KOPT-K1 (cell line): ENCODE data around the gene PTTG2.
"Not testable (repeated sequence)": the region's sequence is repeated elsewhere in the genome, so short reads cannot be mapped to it uniquely, and the experiment has no call there.

ENCODE experiments used
- H3K27ac ChIP-seq: fragments of 200-600 bp; sonication (generic); 2 replicates; pipeline ENCODE4 v1.5.1; 2016; ENCODE audit warnings: antibody characterized with exemption, mild to moderate bottlenecking, low read depth, low read length; ENCODE audit not compliant: poor library complexity, severe bottlenecking
- H3K36me3 ChIP-seq: fragments of 200-600 bp; sonication (generic); 2 replicates; pipeline ENCODE4 v1.5.1; 2017; ENCODE audit warnings: antibody characterized with exemption, mild to moderate bottlenecking, low read length, moderate library complexity; ENCODE audit not compliant: insufficient read depth
- H3K9me3 ChIP-seq: fragments of 200-600 bp; sonication (generic); 2 replicates; pipeline ENCODE4 v1.5.1; 2017; ENCODE audit warnings: antibody characterized with exemption, low read length, mild to moderate bottlenecking; ENCODE audit not compliant: insufficient read depth, poor library complexity, severe bottlenecking

The PTTG2 gene

DNA sequence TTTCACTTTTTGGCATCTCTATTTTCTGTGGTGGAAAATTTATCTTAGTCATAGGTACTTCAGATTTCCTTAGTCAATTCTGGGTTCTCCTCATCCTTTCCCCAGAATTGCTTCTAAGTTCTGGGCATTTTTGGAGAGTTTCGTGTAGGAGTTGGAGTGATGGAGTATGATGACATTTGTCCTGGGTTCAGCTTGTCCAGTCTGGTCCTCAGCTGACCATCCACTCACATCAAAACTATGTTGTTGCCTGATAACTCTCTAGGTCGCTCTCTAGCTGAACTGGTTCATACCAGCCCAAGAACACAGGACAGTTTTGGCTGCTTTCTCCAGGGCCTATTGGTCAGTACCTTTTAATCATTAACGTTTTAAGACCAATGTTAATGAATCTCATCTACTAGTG, 13.2 kb downstream of the PTTG2 start:
- no peaks in the 10 kb centered on the region for H3K36me3 ChIP-seq
- no peaks in the 10 kb centered on the region for H3K9me3 ChIP-seq
- no peak overlapping the region for H3K27ac ChIP-seq

DNA sequence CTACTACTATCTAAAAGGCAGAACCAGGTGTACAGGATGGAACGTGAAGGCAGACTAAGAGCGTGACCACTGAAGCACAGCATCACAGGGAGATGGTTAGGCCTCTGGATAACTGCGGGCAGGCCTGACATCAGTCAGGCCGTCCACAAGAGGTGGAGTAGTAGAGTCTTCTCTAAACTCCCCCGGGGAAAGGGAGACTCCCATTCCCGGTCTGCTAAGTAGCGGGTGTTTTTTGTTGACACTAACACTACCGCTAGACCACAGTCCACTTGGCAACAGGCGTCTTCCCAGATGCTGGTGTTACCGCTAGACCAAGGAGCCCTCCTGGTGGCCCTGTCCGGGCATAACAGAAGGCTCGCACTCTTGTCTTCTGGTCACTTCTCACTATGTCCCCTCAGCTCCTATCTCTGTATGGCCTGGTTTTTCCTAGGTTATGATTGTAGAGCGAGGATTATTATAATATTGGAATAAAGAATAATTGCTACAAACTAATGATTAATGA, 15.2 kb downstream of the PTTG2 start:
- H3K9me3 ChIP-seq, H3K27ac ChIP-seq, H3K36me3 ChIP-seq: not testable (repeated sequence)

DNA sequence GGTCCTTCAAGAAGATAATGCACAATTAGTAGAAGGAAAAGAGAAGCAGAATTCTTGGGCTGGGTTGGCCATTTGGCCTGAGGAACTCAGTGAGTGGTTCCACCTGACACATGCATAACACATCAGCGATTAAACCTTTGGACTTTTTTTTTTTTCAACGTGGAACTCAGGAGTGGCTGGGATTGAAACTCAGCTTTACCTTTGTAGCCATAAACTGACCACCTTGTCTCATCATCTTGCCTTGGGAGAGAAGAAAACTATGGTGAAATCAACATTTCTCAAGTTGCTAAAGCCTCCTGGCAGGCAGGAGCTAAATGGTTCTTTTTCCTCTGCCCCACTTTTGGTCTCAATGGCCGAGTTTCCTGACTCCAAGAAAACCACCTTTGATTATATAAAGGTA, 16.3 kb downstream of the PTTG2 start:
- H3K27ac ChIP-seq = peak overlapping the region; percentile 58
- H3K36me3 ChIP-seq = no peaks in the 10 kb centered on the region
- H3K9me3 ChIP-seq = no peaks in the 10 kb centered on the region

DNA sequence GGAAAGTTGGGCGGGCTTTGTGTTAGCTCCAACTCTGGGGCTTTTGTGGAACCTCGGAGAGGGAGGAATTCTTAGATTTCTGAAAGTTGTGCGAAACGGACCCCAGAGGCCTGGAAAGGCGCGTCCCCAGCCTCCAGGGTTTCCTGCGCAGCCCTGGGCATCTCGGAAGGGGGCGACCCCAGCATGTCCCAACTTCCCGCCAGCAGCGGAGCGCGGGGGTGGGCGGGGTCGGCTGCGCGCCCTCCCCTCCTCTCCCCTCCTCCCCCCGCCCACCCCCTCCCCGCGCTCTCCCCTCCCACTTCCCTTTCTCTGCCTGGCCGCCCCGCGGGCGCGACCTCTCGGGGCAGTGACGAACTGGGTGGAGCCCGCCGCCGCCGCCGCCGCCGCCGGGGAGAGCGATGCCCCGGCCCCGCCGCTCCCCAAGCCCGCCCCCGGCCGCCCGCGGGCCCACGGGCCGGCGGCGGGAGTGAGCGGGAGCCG, 16.8 kb downstream of the PTTG2 start:
- Histone ChIP-seq H3K36me3 (no peaks in the 10 kb centered on the region), H3K9me3 (no peaks in the 10 kb centered on the region), H3K27ac (peak overlapping the region; percentile 72)

DNA sequence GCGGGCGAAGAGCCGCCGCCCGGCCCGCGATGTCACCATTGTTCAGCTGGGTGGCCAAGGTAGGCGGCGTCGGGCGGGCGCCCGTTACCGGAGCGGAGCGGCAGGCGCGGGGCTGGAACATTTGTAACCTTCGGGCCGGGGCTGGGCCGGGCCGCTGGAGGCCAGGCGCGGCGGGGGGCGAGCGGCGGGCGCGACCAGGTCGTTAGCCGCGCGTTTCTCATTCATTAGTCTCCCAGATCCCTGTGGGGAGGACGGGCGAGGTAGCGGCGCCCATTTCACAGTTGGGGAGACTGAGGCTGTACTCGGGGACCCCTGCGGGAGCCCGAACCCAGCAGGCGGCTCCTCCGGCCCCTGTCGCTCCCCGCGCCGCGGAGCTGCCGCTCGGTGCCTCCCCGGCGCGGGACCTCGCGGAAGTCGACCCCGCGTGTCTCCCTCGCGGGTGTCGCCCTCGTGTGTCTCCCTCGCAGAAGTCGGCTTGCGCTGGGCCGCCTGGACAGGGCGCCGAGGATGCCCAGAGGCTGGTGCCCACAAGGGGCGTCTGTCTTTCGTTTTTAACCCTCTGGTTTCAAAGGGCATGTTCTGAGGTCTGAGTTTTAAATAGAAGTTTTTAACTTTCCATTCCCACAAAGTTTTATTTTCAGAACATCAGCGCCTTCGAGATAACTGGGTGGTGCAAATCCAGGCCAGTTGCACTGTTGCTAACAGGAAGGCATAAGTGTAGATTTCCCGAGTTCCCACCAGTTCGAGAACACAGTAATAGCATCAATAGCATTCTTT, 17.5 kb downstream of the PTTG2 start:
- Histone ChIP-seq H3K9me3 (no peaks in the 10 kb centered on the region), H3K36me3 (no peaks in the 10 kb centered on the region), H3K27ac (peak overlapping the region; percentile 72)

DNA sequence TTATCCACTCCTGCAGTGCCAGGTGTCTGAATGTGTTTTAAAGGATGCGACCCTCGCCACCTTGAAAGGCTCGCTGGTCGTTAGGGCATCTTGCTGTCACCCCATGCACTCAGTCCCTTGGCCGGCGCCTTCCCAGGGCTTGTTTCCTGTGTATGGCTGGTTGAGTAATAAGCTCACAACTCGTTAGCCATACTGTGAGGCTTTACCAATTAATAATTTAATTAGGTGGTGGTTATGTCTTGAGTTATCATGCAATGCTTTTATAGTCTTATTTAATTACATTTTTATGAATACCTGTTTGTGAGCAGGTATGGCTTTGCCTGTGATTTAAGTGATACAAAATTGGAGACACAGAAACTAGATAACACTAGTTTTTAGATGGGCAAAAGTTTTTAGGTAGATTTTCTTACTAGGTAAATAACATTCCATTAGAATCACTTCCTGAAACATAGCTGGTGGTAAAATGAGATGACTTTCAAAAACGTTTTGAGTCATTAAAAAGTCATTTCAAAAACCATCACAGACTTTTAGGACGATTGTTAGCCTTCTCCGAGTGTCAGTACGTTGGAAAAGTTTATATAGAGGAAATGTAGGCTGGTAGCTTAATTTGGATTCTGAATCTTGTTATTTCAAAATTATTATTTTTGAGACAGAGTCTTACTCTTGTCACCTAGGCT, 18.2 kb downstream of the PTTG2 start:
- H3K36me3 ChIP-seq = no peaks in the 10 kb centered on the region
- H3K27ac ChIP-seq = peak overlapping the region; percentile 72
- no peaks in the 10 kb centered on the region for H3K9me3 ChIP-seq

DNA sequence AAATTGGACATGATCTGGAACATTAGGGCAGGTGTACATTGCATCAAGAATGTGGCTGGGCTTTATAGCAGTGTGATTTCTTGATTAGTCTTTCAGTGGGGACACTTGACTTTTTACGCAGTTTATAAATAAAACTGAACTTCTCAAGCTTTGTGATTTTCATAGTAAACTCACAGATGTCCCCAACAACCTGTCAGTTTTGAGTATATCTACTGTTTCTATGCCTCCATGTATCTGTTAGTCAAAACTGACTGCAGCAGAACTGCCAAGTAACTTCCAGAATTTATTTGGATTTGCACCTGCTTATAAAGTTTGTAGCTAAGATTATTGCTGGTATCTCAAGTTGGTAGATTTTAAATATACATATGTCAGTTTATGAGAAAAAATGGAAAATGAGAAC, 20.0 kb downstream of the PTTG2 start:
- Histone ChIP-seq H3K27ac (no peak overlapping the region), H3K9me3 (no peaks in the 10 kb centered on the region), H3K36me3 (no peaks in the 10 kb centered on the region)

DNA sequence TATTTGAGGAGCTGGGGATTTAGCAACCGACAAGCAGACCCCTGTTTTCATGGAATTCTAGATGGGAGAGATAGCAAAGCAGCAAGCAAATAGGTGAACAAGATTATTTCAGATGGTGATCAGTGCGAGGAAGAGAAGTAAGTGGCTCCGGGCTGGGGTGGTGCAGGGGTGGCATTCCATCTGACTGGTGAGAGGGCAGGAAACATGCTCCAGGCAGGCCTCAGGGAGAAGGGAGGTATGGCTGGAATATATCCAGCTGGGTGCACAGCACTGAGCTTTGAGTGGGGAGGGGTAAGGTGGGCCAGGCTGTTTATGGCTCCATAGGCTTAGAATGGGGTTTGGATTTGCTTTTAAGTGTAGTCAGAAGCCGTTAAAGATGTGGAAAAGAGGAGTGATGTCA, 21.2 kb downstream of the PTTG2 start:
- no peaks in the 10 kb centered on the region for H3K36me3 ChIP-seq
- H3K9me3 ChIP-seq = no peaks in the 10 kb centered on the region
- H3K27ac ChIP-seq = no peak overlapping the region

DNA sequence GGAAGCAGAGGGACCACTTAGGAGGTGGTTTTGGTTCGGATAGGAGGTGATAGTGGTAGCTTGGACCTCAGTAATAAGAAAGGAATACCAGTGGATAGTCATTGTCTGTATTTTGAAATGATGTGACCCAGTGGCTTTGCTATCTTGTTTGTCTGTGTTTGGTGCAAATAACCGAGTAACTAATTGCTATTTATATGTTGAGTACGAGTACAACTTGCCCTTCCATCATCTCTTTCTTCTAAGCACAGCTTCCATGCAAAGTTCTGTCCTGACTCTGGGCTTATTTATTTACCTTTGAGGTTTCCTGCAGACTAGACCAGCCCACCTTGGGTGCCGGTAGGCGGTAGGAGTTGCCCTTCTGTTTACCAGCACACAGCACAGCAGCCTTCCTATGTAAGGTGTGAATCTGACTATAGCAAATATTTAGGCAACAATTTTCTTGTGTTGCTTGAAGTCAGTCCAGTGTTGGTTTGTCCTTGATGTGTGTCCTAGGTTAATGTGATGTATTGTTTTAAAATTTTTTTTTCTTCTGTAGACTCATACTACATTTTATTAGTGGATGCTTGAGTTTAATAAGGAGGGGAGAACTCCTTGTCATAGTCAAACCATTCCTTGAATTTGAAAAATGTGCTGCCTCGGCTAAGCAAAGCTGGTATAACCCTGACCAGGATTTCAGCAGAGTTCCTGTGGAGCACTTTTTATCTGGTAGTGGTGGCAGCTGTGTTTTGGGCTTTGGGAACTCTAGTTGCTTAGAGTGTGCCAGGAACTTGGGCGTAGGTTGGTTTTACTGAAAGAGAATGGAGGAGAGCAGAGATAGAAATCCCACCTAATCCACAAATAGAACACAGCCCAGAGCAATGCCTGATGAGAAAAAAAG, 21.9 kb downstream of the PTTG2 start:
- Histone ChIP-seq H3K9me3 (no peaks in the 10 kb centered on the region), H3K27ac (no peak overlapping the region), H3K36me3 (no peaks in the 10 kb centered on the region)

DNA sequence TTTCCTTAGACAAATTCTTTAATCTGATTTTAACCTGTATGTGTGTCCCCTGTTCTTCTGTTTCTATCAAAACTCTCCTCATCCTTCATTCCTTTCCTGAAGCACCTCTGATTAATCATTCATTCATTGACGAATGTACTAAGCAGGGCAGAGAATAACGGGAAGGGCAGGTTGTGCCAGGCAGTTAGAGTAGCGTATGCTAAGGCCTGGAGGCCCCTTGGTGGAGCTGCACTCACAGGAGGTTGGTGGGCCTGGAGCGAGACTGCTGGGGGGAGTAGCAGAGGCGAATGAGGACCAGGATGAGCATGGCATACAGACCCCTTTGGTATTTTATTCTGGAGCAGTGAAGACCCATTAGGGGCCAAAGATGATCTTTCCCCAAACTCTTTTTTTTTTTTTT, 22.5 kb downstream of the PTTG2 start:
- H3K27ac ChIP-seq = no peak overlapping the region

DNA sequence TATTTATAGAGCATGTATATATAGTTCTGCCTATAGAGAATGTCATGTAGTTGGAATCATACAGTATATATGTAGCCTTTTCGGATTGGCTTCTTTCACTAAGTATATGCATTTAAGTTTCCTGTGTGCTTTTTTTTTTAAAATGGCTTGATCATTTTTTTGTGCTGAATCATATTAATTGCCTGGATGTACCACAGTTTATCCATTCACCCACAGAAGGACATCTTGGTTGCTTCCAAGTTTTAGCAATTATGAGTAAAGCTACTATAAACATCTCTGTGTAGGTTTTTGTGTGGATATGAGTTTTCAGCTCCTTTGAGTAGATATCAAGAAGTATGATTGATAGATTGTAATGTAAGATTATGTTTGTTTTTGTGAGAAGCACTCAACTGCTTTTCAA, 23.8 kb downstream of the PTTG2 start:
- H3K27ac ChIP-seq = no peak overlapping the region
- no peaks in the 10 kb centered on the region for H3K9me3 ChIP-seq
- no peaks in the 10 kb centered on the region for H3K36me3 ChIP-seq

More for the DNA sequence above, 22.5 kb downstream of the PTTG2 start:
- no peaks in the 10 kb centered on the region for H3K36me3 ChIP-seq
- no peaks in the 10 kb centered on the region for H3K9me3 ChIP-seq

DNA sequence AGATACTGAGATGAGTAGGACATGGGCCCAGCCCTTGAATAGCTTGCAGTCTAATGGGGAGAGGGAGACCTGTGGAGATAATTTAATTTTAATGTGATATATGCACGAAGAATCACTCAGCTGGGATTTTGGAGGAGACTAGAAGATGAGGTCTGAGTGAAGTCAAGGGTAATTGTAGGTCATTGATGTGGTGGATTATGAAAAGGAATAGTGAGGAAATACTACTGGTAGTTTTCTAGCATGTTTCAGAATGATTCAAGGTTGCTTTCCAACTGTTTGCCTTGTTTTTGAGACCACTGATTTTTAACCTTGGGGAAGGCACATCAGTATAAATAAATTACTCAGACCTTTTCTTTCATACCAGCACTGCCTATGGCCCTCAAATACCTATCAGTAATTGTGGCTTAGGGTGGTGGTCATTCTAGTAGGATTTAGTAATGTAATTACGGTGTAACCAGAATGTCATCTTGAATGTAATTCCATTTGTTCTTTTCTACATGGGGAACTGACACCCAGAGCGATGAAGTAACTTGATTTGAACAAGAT, 25.6 kb downstream of the PTTG2 start:
- Histone ChIP-seq H3K9me3 (no peaks in the 10 kb centered on the region), H3K27ac (no peak overlapping the region), H3K36me3 (no peaks in the 10 kb centered on the region)

DNA sequence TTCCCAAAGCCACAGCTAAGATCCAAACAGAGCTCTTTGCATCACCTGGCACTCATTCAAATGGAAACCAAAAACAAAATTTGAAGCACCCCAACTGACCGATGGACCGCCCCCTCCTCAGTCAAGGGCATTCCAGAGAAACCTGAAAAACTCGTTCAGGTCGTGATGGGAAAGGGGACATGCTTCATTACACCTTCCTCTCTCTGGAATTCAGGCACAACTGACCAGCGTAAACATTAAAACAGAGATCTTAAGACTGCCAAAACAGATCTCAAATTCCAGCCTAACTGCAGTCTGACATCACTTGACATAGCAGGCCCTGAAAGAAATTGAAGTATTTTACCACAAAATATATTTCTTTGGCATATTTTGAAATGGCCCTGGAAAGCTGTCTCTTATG, 28.5 kb downstream of the PTTG2 start:
- no peak overlapping the region for H3K27ac ChIP-seq
- H3K9me3 ChIP-seq = no peaks in the 10 kb centered on the region
- no peaks in the 10 kb centered on the region for H3K36me3 ChIP-seq

DNA sequence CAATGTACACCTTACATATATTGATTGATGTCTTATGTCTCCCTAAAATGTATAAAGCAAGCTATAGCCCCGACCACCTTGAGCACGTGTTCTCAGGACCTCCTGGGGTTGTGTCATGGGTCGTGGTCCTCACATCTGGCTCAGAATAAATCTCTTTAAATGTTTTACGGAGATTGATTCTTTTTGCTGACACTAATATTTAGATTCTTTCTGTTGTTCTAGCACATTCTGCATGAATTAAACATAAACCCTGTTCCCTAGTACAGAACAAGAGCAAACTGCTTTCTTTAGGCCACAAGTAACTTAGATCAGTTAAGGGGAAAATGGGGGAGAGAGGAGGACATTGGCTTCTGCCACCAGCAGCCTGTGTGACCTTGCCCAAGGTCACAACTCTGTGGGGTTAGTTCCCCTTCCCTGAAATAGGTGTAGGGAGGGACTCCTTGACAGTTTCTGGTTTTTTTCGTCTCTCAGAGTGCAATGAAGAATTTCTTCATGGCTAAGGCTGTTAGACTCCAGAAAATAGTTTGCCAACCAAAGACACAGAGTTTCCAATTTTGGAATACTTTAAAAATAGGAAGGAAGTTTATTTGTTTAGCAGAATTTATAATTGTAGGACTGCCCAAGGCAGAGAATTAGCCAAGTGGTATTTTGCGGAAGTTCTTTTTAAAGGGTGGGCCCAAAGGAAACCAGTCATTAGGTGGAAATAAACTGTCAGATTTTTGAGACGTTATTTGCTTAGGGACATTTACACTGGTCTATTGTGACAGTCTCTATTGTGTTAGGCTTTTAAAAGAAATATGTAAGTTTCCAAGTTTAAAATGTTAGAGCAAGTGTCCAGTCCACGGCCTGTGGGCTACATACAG, 29.4 kb downstream of the PTTG2 start:
- H3K36me3 ChIP-seq = no peaks in the 10 kb centered on the region
- H3K9me3 ChIP-seq = no peaks in the 10 kb centered on the region
- no peak overlapping the region for H3K27ac ChIP-seq
